HL-60 (cell line): ENCODE measurements around the gene KCNN4.

Experiments used
- DNase-seq, 2 experiments: peaks; one replicate each; pipeline ENCODE4 v3.0.0-alpha.2; 2010 to 2020; ENCODE audit warnings: low read depth in 1 of 2, low spot score in 1 of 2
- H3K27ac ChIP-seq: fragments of 250-450 bp; sonication (Bioruptor Pico); replicated peaks from 2 replicates; pipeline ENCODE4 v1.5.1; 2020; ENCODE audit warnings: mild to moderate bottlenecking, moderate library complexity
- H3K27me3 ChIP-seq: fragments of 250-450 bp; sonication (Bioruptor Pico); 2 replicates; pipeline ENCODE4 v1.5.1; 2021; ENCODE audit warnings: mild to moderate bottlenecking, moderate library complexity; ENCODE audit not compliant: insufficient read depth, poor library complexity, severe bottlenecking
- H3K4me3 ChIP-seq: replicated peaks from 2 replicates; pipeline ENCODE4 v1.5.1; 2011; ENCODE audit warnings: mild to moderate bottlenecking, control low read depth, low read length; ENCODE audit not compliant: insufficient read depth
- GABPA ChIP-seq: IDR thresholded peaks from 2 replicates; pipeline ENCODE4 v1.6.1; 2012; ENCODE audit warnings: low read depth
- POLR2AphosphoS5 ChIP-seq: IDR thresholded peaks from 2 replicates; pipeline ENCODE4 v1.6.1; 2012; ENCODE audit warnings: low read depth
- SPI1 ChIP-seq: IDR thresholded peaks from 2 replicates; pipeline ENCODE4 v1.6.1; 2012; ENCODE audit warnings: low read depth, mild to moderate bottlenecking, borderline replicate concordance
- TF ChIP-seq, protein P1 (sequence below): IDR thresholded peaks from 2 replicates; pipeline ENCODE4 v1.6.1; 2012; ENCODE audit warnings: low read depth; ENCODE audit not compliant: insufficient replicate concordance
- TF ChIP-seq, protein P2 (sequence below): IDR thresholded peaks from one replicate; pipeline ENCODE4 v1.5.1; 2011; ENCODE audit warnings: low read length, control low read depth, inconsistent platforms; ENCODE audit not compliant: insufficient read depth

The KCNN4 gene

DNA sequence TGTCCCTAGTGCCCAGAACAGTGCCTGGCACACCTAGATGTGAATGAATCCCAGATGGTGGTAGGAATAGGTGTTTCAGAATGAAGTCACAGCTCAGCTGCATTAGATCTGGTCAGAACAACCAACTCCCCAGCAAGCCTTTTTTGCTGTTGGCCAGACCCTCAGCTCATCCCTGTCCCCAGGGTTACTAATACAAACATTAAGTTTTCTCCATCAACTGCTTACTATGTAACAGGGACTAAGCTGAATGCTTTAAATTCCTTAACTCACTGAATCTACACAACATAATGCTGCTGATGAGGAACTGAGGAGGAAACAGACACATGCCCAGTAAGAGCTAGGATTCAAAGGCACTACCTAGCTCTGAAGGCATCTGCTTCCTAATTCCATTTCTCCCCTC is 44.8 kb downstream of the KCNN4 start:
- no peaks in the 10 kb centered on the region for H3K27me3 ChIP-seq
- H3K4me3 ChIP-seq, result no peak overlapping the region
- TF ChIP-seq GABPA (no peak), POLR2AphosphoS5 (no peak), SPI1 (no peak)
- TF ChIP-seq, protein P1, sequence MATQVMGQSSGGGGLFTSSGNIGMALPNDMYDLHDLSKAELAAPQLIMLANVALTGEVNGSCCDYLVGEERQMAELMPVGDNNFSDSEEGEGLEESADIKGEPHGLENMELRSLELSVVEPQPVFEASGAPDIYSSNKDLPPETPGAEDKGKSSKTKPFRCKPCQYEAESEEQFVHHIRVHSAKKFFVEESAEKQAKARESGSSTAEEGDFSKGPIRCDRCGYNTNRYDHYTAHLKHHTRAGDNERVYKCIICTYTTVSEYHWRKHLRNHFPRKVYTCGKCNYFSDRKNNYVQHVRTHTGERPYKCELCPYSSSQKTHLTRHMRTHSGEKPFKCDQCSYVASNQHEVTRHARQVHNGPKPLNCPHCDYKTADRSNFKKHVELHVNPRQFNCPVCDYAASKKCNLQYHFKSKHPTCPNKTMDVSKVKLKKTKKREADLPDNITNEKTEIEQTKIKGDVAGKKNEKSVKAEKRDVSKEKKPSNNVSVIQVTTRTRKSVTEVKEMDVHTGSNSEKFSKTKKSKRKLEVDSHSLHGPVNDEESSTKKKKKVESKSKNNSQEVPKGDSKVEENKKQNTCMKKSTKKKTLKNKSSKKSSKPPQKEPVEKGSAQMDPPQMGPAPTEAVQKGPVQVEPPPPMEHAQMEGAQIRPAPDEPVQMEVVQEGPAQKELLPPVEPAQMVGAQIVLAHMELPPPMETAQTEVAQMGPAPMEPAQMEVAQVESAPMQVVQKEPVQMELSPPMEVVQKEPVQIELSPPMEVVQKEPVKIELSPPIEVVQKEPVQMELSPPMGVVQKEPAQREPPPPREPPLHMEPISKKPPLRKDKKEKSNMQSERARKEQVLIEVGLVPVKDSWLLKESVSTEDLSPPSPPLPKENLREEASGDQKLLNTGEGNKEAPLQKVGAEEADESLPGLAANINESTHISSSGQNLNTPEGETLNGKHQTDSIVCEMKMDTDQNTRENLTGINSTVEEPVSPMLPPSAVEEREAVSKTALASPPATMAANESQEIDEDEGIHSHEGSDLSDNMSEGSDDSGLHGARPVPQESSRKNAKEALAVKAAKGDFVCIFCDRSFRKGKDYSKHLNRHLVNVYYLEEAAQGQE, result no peak
- TF ChIP-seq, protein P2, sequence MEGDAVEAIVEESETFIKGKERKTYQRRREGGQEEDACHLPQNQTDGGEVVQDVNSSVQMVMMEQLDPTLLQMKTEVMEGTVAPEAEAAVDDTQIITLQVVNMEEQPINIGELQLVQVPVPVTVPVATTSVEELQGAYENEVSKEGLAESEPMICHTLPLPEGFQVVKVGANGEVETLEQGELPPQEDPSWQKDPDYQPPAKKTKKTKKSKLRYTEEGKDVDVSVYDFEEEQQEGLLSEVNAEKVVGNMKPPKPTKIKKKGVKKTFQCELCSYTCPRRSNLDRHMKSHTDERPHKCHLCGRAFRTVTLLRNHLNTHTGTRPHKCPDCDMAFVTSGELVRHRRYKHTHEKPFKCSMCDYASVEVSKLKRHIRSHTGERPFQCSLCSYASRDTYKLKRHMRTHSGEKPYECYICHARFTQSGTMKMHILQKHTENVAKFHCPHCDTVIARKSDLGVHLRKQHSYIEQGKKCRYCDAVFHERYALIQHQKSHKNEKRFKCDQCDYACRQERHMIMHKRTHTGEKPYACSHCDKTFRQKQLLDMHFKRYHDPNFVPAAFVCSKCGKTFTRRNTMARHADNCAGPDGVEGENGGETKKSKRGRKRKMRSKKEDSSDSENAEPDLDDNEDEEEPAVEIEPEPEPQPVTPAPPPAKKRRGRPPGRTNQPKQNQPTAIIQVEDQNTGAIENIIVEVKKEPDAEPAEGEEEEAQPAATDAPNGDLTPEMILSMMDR, result no peak
- H3K27ac ChIP-seq, result no peak overlapping the region
- no peak for DNase-seq

DNA sequence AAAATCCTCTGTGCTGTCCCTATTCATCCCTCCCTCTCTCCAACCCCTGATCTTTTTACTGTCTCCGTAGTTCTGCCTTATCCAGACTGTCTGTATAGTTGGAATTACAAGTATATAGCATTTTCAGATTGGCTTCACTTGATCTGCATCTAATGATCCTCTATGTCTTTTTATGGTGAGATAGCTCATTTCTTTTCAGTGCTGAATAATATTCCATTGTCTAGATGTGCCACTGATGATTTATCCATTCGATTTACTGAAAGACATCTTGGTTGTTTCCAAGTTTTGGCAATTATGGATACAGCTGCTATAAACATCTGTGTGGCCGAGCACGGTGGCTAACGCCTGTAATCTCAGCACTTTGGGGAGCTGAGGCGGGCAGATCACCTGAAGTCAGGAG is 45.8 kb downstream of the KCNN4 start:
- Histone ChIP-seq H3K27me3 (no peaks in the 10 kb centered on the region), H3K4me3 (no peak overlapping the region), H3K27ac (no peak overlapping the region)
- DNase-seq, result no peak
- TF ChIP-seq GABPA, result no peak
- TF ChIP-seq, protein P1, result no peak
- TF ChIP-seq POLR2AphosphoS5, result no peak

DNA sequence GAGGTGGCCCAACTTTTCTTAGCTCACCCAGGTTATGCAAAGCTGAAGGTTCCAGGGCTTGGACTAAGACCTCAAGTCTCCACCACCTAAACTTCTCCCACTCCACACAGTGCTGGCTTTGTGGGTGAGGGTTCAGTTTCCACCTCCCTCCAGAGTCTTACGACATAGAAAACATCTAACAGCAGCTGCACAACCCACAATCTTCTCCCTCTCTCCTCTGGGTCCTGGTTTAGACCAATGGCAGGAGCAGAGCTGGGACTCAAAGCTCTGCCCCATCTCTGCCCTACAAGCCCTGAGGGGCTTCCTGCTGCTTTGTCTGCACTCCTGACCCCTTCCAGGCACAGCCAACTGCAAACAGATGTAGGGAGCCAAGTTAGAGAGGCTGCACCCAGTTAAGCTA is 48.9 kb downstream of the KCNN4 start:
- peak; percentile 70 to 85 for DNase-seq
- TF ChIP-seq GABPA (no peak), POLR2AphosphoS5 (0 out of 2 replicates have a peak, but pooled peaks have one; percentile 51), SPI1 (no peak)
- TF ChIP-seq, protein P2, result no peak
- TF ChIP-seq, protein P1, result no peak
- Histone ChIP-seq H3K27ac (peak overlapping the region; percentile 76), H3K27me3 (no peaks in the 10 kb centered on the region), H3K4me3 (no peak overlapping the region)
